ENCODE measurements around the gene RAPGEF6. TPM values are rescaled to one million over a fixed set of nuclear protein-coding genes. Genes with fewer than 3 reads are reported as not detected.

Gene RAPGEF6
- total RNA-seq, 6 experiments from 2014 or later, result 3.7 to 9.1 (median 7.6) TPM

DNA sequence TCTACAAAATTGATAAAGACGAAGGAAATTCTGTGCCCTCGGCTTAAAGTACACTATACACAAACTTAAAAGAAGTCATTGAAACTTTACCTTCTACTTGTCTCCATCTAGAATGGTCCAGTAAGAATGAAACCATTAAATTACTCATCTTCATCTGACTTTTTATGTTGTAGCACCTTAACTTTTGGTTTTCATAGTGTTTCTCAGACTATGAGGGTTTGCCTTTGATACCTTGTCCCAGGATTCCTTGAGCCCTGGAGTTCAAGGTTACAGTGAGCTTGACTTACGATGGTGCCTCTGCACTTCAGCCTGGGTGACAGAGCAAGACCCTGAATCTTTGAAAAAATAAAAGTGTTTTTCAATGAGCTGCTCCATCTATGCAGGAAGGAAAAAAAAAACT lies 239.0 kb downstream of the RAPGEF6 start:
- intact Hi-C loops (cut with DNase I), result no loop called here
- DNase-seq (no peak), ATAC-seq (no peak)
- Histone ChIP-seq H3K27ac (no peak overlapping the region), H3K27me3 (no peaks in the 10 kb centered on the region), H3K4me1 (peaks cover 0 to 28% (median 13%) of the 10 kb centered on the region in 4 donors), H3K9me3 (no peaks in the 10 kb centered on the region), H3K4me3 (no peak overlapping the region), H3K36me3 (no peaks in the 10 kb centered on the region)
- TF ChIP-seq, protein P1, sequence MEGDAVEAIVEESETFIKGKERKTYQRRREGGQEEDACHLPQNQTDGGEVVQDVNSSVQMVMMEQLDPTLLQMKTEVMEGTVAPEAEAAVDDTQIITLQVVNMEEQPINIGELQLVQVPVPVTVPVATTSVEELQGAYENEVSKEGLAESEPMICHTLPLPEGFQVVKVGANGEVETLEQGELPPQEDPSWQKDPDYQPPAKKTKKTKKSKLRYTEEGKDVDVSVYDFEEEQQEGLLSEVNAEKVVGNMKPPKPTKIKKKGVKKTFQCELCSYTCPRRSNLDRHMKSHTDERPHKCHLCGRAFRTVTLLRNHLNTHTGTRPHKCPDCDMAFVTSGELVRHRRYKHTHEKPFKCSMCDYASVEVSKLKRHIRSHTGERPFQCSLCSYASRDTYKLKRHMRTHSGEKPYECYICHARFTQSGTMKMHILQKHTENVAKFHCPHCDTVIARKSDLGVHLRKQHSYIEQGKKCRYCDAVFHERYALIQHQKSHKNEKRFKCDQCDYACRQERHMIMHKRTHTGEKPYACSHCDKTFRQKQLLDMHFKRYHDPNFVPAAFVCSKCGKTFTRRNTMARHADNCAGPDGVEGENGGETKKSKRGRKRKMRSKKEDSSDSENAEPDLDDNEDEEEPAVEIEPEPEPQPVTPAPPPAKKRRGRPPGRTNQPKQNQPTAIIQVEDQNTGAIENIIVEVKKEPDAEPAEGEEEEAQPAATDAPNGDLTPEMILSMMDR (IDR thresholded peaks at IDR 0.05), result no peak
- TF ChIP-seq POLR2A (IDR thresholded peaks at IDR 0.05), result no peak
- 85% methylated on average over 3 of the region's 3 CpGs for WGBS (ENCODE audit: insufficient coverage, low coverage, low lambda C conversion rate, missing lambda C conversion rate)

DNA sequence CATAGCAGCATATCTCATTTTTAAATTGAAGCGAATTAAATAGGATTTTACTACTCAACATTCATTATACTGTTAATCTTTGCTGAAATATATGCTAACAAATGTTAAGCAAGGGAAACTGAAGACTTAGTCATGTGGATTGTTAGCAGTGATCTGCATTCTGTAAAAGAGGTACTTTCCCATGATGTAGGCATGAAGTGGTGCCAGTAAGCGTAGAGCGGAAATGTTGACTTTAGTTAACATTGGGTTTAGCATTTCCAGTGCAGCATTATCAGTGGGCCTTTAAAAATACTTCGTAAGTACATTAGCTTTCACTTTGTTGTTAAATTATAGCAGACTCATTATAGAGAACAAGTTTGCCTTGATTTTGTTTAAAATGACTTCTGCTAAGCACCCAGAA lies 240.9 kb downstream of the RAPGEF6 start:
- Histone ChIP-seq H3K4me3 (peak overlapping the region in 2 of 3 donors; percentile 3 to 5), H3K27ac (peak overlapping the region; percentile 61 to 78 (median 73)), H3K27me3 (no peaks in the 10 kb centered on the region), H3K9me3 (no peaks in the 10 kb centered on the region), H3K4me1 (peaks cover 0 to 28% (median 13%) of the 10 kb centered on the region in 4 donors), H3K36me3 (no peaks in the 10 kb centered on the region)
- DNase-seq, result peak in 1 of 3 donors; percentile 58
- intact Hi-C loops (cut with DNase I), result no loop called here
- TF ChIP-seq, protein P1 (IDR thresholded peaks at IDR 0.05), result no peak
- no peak for TF ChIP-seq POLR2A (IDR thresholded peaks at IDR 0.05)
- WGBS (ENCODE audit: insufficient coverage, low coverage, low lambda C conversion rate, missing lambda C conversion rate), result 23% methylated on average over 4 of the region's 4 CpGs
- ATAC-seq, result peak; percentile 93 to 96 (median 94)

DNA sequence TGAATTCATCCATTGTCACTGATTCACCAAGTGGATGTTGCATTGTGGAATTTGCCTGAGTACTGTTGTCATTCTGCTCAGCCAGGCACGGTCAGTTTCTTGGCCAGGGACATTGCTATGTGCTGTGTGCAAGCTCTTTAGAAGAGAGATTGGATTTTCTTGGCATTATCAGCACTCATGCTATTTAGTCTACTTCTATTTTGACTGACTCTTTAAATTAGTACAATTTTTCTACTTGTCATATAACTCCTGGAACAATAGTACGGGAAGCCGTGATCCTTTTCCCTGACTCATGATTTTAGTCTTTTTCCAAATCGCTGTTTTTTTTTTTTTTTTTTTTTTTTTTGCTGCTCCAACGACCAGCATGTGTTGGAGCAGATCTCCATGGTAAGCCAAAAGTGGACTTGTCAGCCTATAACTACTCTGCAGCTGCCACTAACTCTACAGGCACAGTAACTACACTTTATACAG lies 241.5 kb downstream of the RAPGEF6 start:
- intact Hi-C loops (cut with DNase I), result no loop called here

DNA sequence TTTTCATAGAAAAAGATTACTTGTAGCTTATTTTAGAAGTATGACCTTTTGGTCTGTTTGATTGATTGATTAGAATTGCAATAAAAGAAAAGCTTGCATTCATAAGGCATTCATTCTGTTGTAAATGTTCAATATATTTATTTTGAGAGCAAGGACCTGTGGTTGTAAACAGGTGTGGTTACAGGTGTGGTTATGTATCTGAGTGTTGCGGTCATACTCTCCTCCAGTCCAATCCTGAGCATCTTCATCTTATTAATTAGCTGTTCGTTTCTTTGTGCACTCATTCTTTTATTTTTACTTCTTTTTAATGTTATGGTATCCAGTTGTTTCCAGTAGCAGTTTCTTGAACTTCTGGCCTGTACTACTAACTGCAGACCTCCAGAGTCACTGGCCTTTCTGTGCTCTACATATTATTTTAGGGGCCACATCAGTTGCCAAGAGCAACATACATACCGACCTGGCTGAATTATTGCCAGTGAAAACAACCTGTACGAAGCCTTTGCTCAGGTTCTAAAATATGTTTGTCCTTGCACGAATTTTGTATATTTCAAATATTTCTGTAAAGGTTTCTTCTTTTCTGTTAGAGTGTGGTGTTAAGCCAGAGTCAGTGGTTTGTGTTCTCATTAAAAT lies 242.4 kb downstream of the RAPGEF6 start:
- DNase-seq (no peak), ATAC-seq (no peak)
- peaks cover 0 to 28% (median 13%) of the 10 kb centered on the region in 4 donors for H3K4me1 ChIP-seq
- intact Hi-C loops (cut with DNase I), result no loop called here
- H3K36me3 ChIP-seq, result no peaks in the 10 kb centered on the region
- no peak for TF ChIP-seq POLR2A (IDR thresholded peaks at IDR 0.05)
- TF ChIP-seq, protein P1 (IDR thresholded peaks at IDR 0.05), result no peak
- WGBS (ENCODE audit: insufficient coverage, low coverage, low lambda C conversion rate, missing lambda C conversion rate), result 53% methylated on average over 5 of the region's 5 CpGs
- no peaks in the 10 kb centered on the region for H3K9me3 ChIP-seq
- no peak overlapping the region for H3K4me3 ChIP-seq
- H3K27ac ChIP-seq, result peak overlapping the region in 2 of 3 donors; percentile 73 to 78
- H3K27me3 ChIP-seq, result no peaks in the 10 kb centered on the region

More for the DNA sequence above, 241.5 kb downstream of the RAPGEF6 start:
- WGBS (ENCODE audit: insufficient coverage, low coverage, low lambda C conversion rate, missing lambda C conversion rate), result 32% methylated on average over 5 of the region's 5 CpGs
- Histone ChIP-seq H3K36me3 (no peaks in the 10 kb centered on the region), H3K4me1 (peaks cover 0 to 28% (median 13%) of the 10 kb centered on the region in 4 donors), H3K27me3 (no peaks in the 10 kb centered on the region), H3K9me3 (no peaks in the 10 kb centered on the region), H3K27ac (peak overlapping the region; percentile 61 to 78 (median 73)), H3K4me3 (no peak overlapping the region)
- TF ChIP-seq POLR2A (IDR thresholded peaks at IDR 0.05), result no peak
- TF ChIP-seq, protein P1 (IDR thresholded peaks at IDR 0.05), result no peak
- DNase-seq, result peak in 2 of 3 donors; percentile 37 to 61
- peak; percentile 75 to 86 (median 81) for ATAC-seq

All from right lobe of liver (tissue), 6 donors.